ENCODE measurements around the gene HPCAL1. TPM values are rescaled to one million over a fixed set of nuclear protein-coding genes. Genes with fewer than 3 reads are reported as not detected.

HPCAL1 gene
- total and polyA plus RNA-seq, 2 experiments from 2014 or later: 8.3 to 25.4 TPM

DNA sequence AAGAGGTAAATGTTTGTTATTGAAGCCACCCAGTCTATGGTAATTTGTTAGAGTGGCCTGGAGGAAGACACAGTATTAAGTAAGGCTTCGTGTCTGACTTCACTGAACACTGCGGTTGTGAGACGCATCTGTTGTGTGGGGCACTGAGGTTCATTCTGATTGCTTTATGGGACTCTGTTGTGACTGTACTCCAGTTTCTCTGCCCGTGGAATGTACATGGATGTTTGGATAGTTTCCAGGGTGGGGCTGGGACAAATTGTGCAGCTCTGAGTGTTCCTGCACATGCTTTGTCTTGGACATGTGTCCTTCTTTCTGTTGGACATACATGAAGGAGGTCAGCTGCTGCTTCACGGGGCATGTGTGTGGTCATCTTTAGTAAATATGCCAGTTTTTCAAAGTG is 86.9 kb downstream of the HPCAL1 start:
- Histone ChIP-seq H3F3A (replicated peaks; ENCODE audit: low read depth) (no peaks in the 10 kb centered on the region), H3K4me1 (ENCODE audit: insufficient read depth) (peaks cover 12% of the 10 kb centered on the region; the same call in 1 of the 2 replicates), H4K20me1 (replicated peaks; ENCODE audit: insufficient read depth) (no peaks in the 10 kb centered on the region), H2AFZ (no peak overlapping the region), H3K79me2 (replicated peaks; ENCODE audit: insufficient read depth) (no peaks in the 10 kb centered on the region), H3K27me3 (ENCODE audit: insufficient read depth) (no peaks in the 10 kb centered on the region), H3K4me3 (no peak overlapping the region), H3K4me2 (no peak overlapping the region), H3K27ac (ENCODE audit: low read depth) (no peak overlapping the region), H3K36me3 (ENCODE audit: insufficient read depth) (no peaks in the 10 kb centered on the region), H3K9me2 (ENCODE audit: insufficient read depth) (no peaks in the 10 kb centered on the region)
- no peak overlapping the region for H3K4me3 Mint-ChIP-seq
- DNase-seq (ENCODE audit: low spot score) (no peak), ATAC-seq (no peak)
- peaks cover 21% of the 10 kb centered on the region for H3K4me1 Mint-ChIP-seq
- no peaks in the 10 kb centered on the region for H3K9me3 Mint-ChIP-seq
- no peaks in the 10 kb centered on the region; the same call in 2 of the 3 replicates for H3K36me3 Mint-ChIP-seq (ENCODE audit: low read depth)
- TF ChIP-seq STAT1 (IDR thresholded peaks at IDR 0.05; ENCODE audit: unreplicated experiment) (no peak), ZNF114 (CRISPR knock-in tag; IDR thresholded peaks at IDR 0.05) (no peak), POLR2AphosphoS5 (IDR thresholded peaks at IDR 0.05; ENCODE audit: low read depth) (no peak), JUNB (IDR thresholded peaks at IDR 0.05; ENCODE audit: unreplicated experiment) (no peak), ZNF331 (CRISPR knock-in tag; IDR thresholded peaks at IDR 0.05; ENCODE audit: low read depth) (no peak), EZH2 (IDR thresholded peaks at IDR 0.05; ENCODE audit: low read depth, unreplicated experiment) (no peak), CREB1 (CRISPR knock-in tag; IDR thresholded peaks at IDR 0.05; ENCODE audit: low read depth) (no peak), NANOG (IDR thresholded peaks at IDR 0.05; ENCODE audit: borderline replicate concordance) (no peak), EZH2phosphoT487 (IDR thresholded peaks at IDR 0.05; ENCODE audit: unreplicated experiment) (no peak)
- TF ChIP-seq, protein P1, sequence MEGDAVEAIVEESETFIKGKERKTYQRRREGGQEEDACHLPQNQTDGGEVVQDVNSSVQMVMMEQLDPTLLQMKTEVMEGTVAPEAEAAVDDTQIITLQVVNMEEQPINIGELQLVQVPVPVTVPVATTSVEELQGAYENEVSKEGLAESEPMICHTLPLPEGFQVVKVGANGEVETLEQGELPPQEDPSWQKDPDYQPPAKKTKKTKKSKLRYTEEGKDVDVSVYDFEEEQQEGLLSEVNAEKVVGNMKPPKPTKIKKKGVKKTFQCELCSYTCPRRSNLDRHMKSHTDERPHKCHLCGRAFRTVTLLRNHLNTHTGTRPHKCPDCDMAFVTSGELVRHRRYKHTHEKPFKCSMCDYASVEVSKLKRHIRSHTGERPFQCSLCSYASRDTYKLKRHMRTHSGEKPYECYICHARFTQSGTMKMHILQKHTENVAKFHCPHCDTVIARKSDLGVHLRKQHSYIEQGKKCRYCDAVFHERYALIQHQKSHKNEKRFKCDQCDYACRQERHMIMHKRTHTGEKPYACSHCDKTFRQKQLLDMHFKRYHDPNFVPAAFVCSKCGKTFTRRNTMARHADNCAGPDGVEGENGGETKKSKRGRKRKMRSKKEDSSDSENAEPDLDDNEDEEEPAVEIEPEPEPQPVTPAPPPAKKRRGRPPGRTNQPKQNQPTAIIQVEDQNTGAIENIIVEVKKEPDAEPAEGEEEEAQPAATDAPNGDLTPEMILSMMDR (conservative IDR thresholded peaks at IDR 0.05; ENCODE audit: low read depth in 2 of 2): no peak
- TF ChIP-seq, protein P2, sequence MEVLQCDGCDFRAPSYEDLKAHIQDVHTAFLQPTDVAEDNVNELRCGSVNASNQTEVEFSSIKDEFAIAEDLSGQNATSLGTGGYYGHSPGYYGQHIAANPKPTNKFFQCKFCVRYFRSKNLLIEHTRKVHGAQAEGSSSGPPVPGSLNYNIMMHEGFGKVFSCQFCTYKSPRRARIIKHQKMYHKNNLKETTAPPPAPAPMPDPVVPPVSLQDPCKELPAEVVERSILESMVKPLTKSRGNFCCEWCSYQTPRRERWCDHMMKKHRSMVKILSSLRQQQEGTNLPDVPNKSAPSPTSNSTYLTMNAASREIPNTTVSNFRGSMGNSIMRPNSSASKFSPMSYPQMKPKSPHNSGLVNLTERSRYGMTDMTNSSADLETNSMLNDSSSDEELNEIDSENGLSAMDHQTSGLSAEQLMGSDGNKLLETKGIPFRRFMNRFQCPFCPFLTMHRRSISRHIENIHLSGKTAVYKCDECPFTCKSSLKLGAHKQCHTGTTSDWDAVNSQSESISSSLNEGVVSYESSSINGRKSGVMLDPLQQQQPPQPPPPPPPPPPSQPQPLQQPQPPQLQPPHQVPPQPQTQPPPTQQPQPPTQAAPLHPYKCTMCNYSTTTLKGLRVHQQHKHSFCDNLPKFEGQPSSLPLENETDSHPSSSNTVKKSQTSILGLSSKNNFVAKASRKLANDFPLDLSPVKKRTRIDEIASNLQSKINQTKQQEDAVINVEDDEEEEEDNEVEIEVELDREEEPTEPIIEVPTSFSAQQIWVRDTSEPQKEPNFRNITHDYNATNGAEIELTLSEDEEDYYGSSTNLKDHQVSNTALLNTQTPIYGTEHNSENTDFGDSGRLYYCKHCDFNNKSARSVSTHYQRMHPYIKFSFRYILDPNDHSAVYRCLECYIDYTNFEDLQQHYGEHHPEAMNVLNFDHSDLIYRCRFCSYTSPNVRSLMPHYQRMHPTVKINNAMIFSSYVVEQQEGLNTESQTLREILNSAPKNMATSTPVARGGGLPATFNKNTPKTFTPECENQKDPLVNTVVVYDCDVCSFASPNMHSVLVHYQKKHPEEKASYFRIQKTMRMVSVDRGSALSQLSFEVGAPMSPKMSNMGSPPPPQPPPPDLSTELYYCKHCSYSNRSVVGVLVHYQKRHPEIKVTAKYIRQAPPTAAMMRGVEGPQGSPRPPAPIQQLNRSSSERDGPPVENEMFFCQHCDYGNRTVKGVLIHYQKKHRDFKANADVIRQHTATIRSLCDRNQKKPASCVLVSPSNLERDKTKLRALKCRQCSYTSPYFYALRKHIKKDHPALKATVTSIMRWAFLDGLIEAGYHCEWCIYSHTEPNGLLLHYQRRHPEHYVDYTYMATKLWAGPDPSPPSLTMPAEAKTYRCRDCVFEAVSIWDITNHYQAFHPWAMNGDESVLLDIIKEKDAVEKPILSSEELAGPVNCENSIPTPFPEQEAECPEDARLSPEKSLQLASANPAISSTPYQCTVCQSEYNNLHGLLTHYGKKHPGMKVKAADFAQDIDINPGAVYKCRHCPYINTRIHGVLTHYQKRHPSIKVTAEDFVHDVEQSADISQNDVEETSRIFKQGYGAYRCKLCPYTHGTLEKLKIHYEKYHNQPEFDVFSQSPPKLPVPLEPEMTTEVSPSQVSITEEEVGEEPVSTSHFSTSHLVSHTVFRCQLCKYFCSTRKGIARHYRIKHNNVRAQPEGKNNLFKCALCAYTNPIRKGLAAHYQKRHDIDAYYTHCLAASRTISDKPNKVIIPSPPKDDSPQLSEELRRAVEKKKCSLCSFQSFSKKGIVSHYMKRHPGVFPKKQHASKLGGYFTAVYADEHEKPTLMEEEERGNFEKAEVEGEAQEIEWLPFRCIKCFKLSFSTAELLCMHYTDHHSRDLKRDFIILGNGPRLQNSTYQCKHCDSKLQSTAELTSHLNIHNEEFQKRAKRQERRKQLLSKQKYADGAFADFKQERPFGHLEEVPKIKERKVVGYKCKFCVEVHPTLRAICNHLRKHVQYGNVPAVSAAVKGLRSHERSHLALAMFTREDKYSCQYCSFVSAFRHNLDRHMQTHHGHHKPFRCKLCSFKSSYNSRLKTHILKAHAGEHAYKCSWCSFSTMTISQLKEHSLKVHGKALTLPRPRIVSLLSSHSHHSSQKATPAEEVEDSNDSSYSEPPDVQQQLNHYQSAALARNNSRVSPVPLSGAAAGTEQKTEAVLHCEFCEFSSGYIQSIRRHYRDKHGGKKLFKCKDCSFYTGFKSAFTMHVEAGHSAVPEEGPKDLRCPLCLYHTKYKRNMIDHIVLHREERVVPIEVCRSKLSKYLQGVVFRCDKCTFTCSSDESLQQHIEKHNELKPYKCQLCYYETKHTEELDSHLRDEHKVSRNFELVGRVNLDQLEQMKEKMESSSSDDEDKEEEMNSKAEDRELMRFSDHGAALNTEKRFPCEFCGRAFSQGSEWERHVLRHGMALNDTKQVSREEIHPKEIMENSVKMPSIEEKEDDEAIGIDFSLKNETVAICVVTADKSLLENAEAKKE (CRISPR knock-in tag; IDR thresholded peaks at IDR 0.05): no peak
- TF ChIP-seq, protein P3, sequence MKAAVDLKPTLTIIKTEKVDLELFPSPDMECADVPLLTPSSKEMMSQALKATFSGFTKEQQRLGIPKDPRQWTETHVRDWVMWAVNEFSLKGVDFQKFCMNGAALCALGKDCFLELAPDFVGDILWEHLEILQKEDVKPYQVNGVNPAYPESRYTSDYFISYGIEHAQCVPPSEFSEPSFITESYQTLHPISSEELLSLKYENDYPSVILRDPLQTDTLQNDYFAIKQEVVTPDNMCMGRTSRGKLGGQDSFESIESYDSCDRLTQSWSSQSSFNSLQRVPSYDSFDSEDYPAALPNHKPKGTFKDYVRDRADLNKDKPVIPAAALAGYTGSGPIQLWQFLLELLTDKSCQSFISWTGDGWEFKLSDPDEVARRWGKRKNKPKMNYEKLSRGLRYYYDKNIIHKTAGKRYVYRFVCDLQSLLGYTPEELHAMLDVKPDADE (IDR thresholded peaks at IDR 0.05): no peak
- TF ChIP-seq, protein P4, sequence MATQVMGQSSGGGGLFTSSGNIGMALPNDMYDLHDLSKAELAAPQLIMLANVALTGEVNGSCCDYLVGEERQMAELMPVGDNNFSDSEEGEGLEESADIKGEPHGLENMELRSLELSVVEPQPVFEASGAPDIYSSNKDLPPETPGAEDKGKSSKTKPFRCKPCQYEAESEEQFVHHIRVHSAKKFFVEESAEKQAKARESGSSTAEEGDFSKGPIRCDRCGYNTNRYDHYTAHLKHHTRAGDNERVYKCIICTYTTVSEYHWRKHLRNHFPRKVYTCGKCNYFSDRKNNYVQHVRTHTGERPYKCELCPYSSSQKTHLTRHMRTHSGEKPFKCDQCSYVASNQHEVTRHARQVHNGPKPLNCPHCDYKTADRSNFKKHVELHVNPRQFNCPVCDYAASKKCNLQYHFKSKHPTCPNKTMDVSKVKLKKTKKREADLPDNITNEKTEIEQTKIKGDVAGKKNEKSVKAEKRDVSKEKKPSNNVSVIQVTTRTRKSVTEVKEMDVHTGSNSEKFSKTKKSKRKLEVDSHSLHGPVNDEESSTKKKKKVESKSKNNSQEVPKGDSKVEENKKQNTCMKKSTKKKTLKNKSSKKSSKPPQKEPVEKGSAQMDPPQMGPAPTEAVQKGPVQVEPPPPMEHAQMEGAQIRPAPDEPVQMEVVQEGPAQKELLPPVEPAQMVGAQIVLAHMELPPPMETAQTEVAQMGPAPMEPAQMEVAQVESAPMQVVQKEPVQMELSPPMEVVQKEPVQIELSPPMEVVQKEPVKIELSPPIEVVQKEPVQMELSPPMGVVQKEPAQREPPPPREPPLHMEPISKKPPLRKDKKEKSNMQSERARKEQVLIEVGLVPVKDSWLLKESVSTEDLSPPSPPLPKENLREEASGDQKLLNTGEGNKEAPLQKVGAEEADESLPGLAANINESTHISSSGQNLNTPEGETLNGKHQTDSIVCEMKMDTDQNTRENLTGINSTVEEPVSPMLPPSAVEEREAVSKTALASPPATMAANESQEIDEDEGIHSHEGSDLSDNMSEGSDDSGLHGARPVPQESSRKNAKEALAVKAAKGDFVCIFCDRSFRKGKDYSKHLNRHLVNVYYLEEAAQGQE (IDR thresholded peaks at IDR 0.05; ENCODE audit: unreplicated experiment): no peak
- peaks cover 6% of the 10 kb centered on the region for H3K27me3 Mint-ChIP-seq (ENCODE audit: insufficient read depth, low read depth, poor library complexity)
- no peak overlapping the region for H3K27ac Mint-ChIP-seq

All from GM23338 (cell line).